MM.1S (cell line): Measurements from ENCODE around the gene ENOX2.
"Not testable (repeated sequence)": the region's sequence is repeated elsewhere in the genome, so short reads cannot be mapped to it uniquely, and the experiment has no call there.

Source experiments
- DNase-seq: peaks from one replicate; pipeline ENCODE4 v3.0.0-alpha.2; 2015
- H2AFZ ChIP-seq: fragments of 300-600 bp; sonication (generic); 2 replicates; pipeline ENCODE4 v1.6.0; 2016; ENCODE audit warnings: antibody characterized with exemption, low read length
- H3F3A ChIP-seq: fragments of 300-600 bp; sonication (generic); 2 replicates; pipeline ENCODE4 v1.6.1; 2016; ENCODE audit warnings: mild to moderate bottlenecking, antibody characterized with exemption, low read length, moderate library complexity, mixed read lengths; ENCODE audit not compliant: insufficient read depth
- H3K27ac ChIP-seq: fragments of 300-600 bp; sonication (generic); 2 replicates; pipeline ENCODE4 v1.5.1; 2016; ENCODE audit warnings: mild to moderate bottlenecking, low read length
- H3K27me3 ChIP-seq: fragments of 300-600 bp; sonication (generic); replicated peaks from 2 replicates; pipeline ENCODE4 v1.6.0; 2016; ENCODE audit warnings: low read length; ENCODE audit not compliant: insufficient read depth
- H3K36me3 ChIP-seq: fragments of 300-600 bp; sonication (generic); replicated peaks from 2 replicates; pipeline ENCODE4 v1.6.1; 2016; ENCODE audit warnings: mild to moderate bottlenecking, low read length, mixed read lengths; ENCODE audit not compliant: insufficient read depth
- H3K4me1 ChIP-seq: fragments of 300-600 bp; sonication (generic); 2 replicates; pipeline ENCODE4 v1.6.1; 2016; ENCODE audit warnings: low read length, mixed read lengths
- H3K4me2 ChIP-seq: fragments of 300-600 bp; sonication (generic); 2 replicates; pipeline ENCODE4 v1.6.0; 2016; ENCODE audit warnings: low read depth, low read length
- H3K4me3 ChIP-seq: fragments of 300-600 bp; sonication (generic); 2 replicates; pipeline ENCODE4 v1.5.1; 2016; ENCODE audit warnings: low read length, mixed read lengths
- H3K79me2 ChIP-seq: fragments of 300-600 bp; sonication (generic); 2 replicates; pipeline ENCODE4 v1.6.1; 2016; ENCODE audit warnings: mixed run types, low read length, mixed read lengths
- H3K9ac ChIP-seq: fragments of 300-600 bp; sonication (generic); 2 replicates; pipeline ENCODE4 v1.6.1; 2016; ENCODE audit warnings: low read length, mixed read lengths
- H3K9me2 ChIP-seq: fragments of 300-600 bp; sonication (generic); replicated peaks from 2 replicates; pipeline ENCODE4 v1.6.1; 2016; ENCODE audit warnings: mild to moderate bottlenecking, low read length, mixed read lengths; ENCODE audit not compliant: insufficient read depth
- H3K9me3 ChIP-seq: fragments of 300-600 bp; sonication (generic); replicated peaks from 2 replicates; pipeline ENCODE4 v1.6.1; 2016; ENCODE audit warnings: mild to moderate bottlenecking, low read length, mixed read lengths; ENCODE audit not compliant: insufficient read depth
- H4K20me1 ChIP-seq: fragments of 300-600 bp; sonication (generic); 2 replicates; pipeline ENCODE4 v1.6.1; 2016; ENCODE audit warnings: mild to moderate bottlenecking, low read length, moderate library complexity, mixed read lengths; ENCODE audit not compliant: insufficient read depth
- CTCF ChIP-seq: fragments of 300-600 bp; sonication (generic); IDR thresholded peaks from 2 replicates; pipeline ENCODE4 v1.5.1; 2016; ENCODE audit warnings: antibody characterized with exemption, low read length, mixed read lengths
- EZH2 ChIP-seq: fragments of 300-600 bp; sonication (generic); optimal IDR thresholded peaks from 2 replicates; pipeline ENCODE3; 2017; ENCODE audit warnings: low read depth, mild to moderate bottlenecking, antibody characterized with exemption, low read length, mixed read lengths
- EZH2phosphoT487 ChIP-seq: fragments of 300-600 bp; sonication (generic); IDR thresholded peaks from 2 replicates; pipeline ENCODE4 v1.6.1; 2018; ENCODE audit warnings: antibody characterized with exemption, low read length

The ENOX2 gene

GRCh38 chrX:130825525-130825924 lies 77.5 kb downstream of the ENOX2 start:
- no peak overlapping the region for H3K27ac ChIP-seq
- H2AFZ ChIP-seq: no peak overlapping the region
- H3K9ac ChIP-seq: no peak overlapping the region
- no peak for TF ChIP-seq EZH2phosphoT487
- no peak for TF ChIP-seq EZH2
- TF ChIP-seq CTCF: no peak
- H3K4me3 ChIP-seq: no peak overlapping the region
- H3K79me2 ChIP-seq: no peaks in the 10 kb centered on the region
- no peaks in the 10 kb centered on the region for H3K9me3 ChIP-seq
- no peaks in the 10 kb centered on the region for H4K20me1 ChIP-seq
- H3K9me2 ChIP-seq: no peaks in the 10 kb centered on the region
- no peaks in the 10 kb centered on the region for H3F3A ChIP-seq
- no peak for DNase-seq
- H3K4me2 ChIP-seq: no peak overlapping the region
- no peaks in the 10 kb centered on the region for H3K27me3 ChIP-seq
- H3K4me1 ChIP-seq: no peaks in the 10 kb centered on the region
- no peaks in the 10 kb centered on the region for H3K36me3 ChIP-seq

GRCh38 chrX:130819367-130819766 lies 83.6 kb downstream of the ENOX2 start:
- not testable (repeated sequence) for H3K4me2 ChIP-seq, H3K27me3 ChIP-seq, H2AFZ ChIP-seq

GRCh38 chrX:130813932-130814331 lies 89.1 kb downstream of the ENOX2 start:
- not testable (repeated sequence) for DNase-seq

More at GRCh38 chrX:130819367-130819766, 83.6 kb downstream of the ENOX2 start:
- not testable (repeated sequence) for DNase-seq, H3K4me3 ChIP-seq, H3K4me1 ChIP-seq, H4K20me1 ChIP-seq, H3K36me3 ChIP-seq, H3K9me2 ChIP-seq, H3K79me2 ChIP-seq, H3K9me3 ChIP-seq, H3F3A ChIP-seq, H3K9ac ChIP-seq, H3K27ac ChIP-seq

GRCh38 chrX:130810561-130810960 lies 92.4 kb downstream of the ENOX2 start:
- H2AFZ ChIP-seq: no peak overlapping the region
- H3F3A ChIP-seq: no peaks in the 10 kb centered on the region
- no peak for TF ChIP-seq EZH2phosphoT487
- H3K27ac ChIP-seq: no peak overlapping the region
- H3K36me3 ChIP-seq: no peaks in the 10 kb centered on the region
- no peaks in the 10 kb centered on the region for H4K20me1 ChIP-seq
- H3K9me3 ChIP-seq: no peaks in the 10 kb centered on the region
- H3K9ac ChIP-seq: no peak overlapping the region
- no peak for DNase-seq
- H3K79me2 ChIP-seq: no peaks in the 10 kb centered on the region
- H3K9me2 ChIP-seq: no peaks in the 10 kb centered on the region
- H3K4me1 ChIP-seq: no peaks in the 10 kb centered on the region
- H3K4me3 ChIP-seq: no peak overlapping the region
- H3K4me2 ChIP-seq: no peak overlapping the region
- no peaks in the 10 kb centered on the region for H3K27me3 ChIP-seq

More at GRCh38 chrX:130813932-130814331, 89.1 kb downstream of the ENOX2 start:
- not testable (repeated sequence) for H3K4me2 ChIP-seq, H3K9me2 ChIP-seq, H3K27ac ChIP-seq, H3K9me3 ChIP-seq, H3K36me3 ChIP-seq, H3K9ac ChIP-seq, H3K27me3 ChIP-seq, H2AFZ ChIP-seq, H3K4me3 ChIP-seq, H4K20me1 ChIP-seq, H3K4me1 ChIP-seq, H3K79me2 ChIP-seq, H3F3A ChIP-seq

- TF ChIP-seq EZH2phosphoT487: no peak
- TF ChIP-seq CTCF: no peak
- no peak for TF ChIP-seq EZH2
- Histone ChIP-seq H3F3A (no peaks in the 10 kb centered on the region), H3K4me2 (no peak overlapping the region), H3K4me3 (no peak overlapping the region), H3K9me2 (no peaks in the 10 kb centered on the region), H3K4me1 (no peaks in the 10 kb centered on the region), H3K27me3 (no peaks in the 10 kb centered on the region), H3K36me3 (no peaks in the 10 kb centered on the region), H4K20me1 (no peaks in the 10 kb centered on the region), H3K27ac (no peak overlapping the region), H3K79me2 (no peaks in the 10 kb centered on the region), H3K9me3 (no peaks in the 10 kb centered on the region), H2AFZ (no peak overlapping the region), H3K9ac (no peak overlapping the region)
- no peak for DNase-seq
Observed at GRCh38 chrX:130805903-130806302, 97.1 kb downstream of the ENOX2 start.
